PC-3 (cell line): ENCODE results near the gene AGAP3. TPM values are rescaled to one million over a fixed set of nuclear protein-coding genes. Genes with fewer than 3 reads are reported as not detected.

ENCODE experiments used
- ATAC-seq: fragments of 200-7000 bp; cut with Tn5 transposase; 2 replicates; pipeline ENCODE4 v1.9.1; 2020; ENCODE audit warnings: mild to moderate bottlenecking, moderate library complexity
- BruUV-seq: library from RNA; stranded (reverse); fragments of 400-500 nt; replicated peaks from 2 replicates; lab custom pipeline; 2021; lab: Mats Ljungman, UMichigan
- CTCF ChIA-PET: fragments of 300-600 bp; sonication (Branson Sonifier 250); formaldehyde crosslinking; loops from one replicate; lab custom pipeline; 2022; ENCODE audit warnings: antibody characterized with exemption; lab: Charles Lee
- POLR2A ChIA-PET: fragments of 300-600 bp; sonication (Branson Sonifier 250); formaldehyde crosslinking; loops from one replicate; lab custom pipeline; 2022; ENCODE audit warnings: antibody characterized with exemption; ENCODE audit not compliant: unreplicated experiment; lab: Charles Lee
- DNase-seq: peaks from one replicate; pipeline ENCODE4 v3.0.0-alpha.2; 2015
- H2AFZ ChIP-seq: fragments of 300-600 bp; sonication (generic); 2 replicates; pipeline ENCODE4 v1.6.0; 2016; ENCODE audit warnings: antibody characterized with exemption, low read length
- H3F3A ChIP-seq: fragments of 300-600 bp; sonication (generic); one replicate; pipeline ENCODE4 v1.6.0; 2017; ENCODE audit warnings: antibody characterized with exemption, low read length, control low read depth, mild to moderate bottlenecking; ENCODE audit not compliant: unreplicated experiment
- H3K27ac ChIP-seq: fragments of 300-600 bp; sonication (generic); 2 replicates; pipeline ENCODE4 v1.5.1; 2016; ENCODE audit warnings: mild to moderate bottlenecking, low read length
- H3K27me3 ChIP-seq: fragments of 300-600 bp; sonication (generic); 2 replicates; pipeline ENCODE4 v1.6.1; 2016; ENCODE audit warnings: low read length, mixed read lengths
- H3K36me3 ChIP-seq: fragments of 300-600 bp; sonication (generic); 2 replicates; pipeline ENCODE4 v1.6.1; 2016; ENCODE audit warnings: low read depth, mixed run types, low read length, mixed read lengths
- H3K4me1 ChIP-seq: fragments of 300-600 bp; sonication (generic); 2 replicates; pipeline ENCODE4 v1.5.1; 2016; ENCODE audit warnings: low read length; ENCODE audit not compliant: insufficient read depth
- H3K4me2 ChIP-seq: fragments of 300-600 bp; sonication (generic); 2 replicates; pipeline ENCODE4 v1.6.0; 2016; ENCODE audit warnings: low read length
- H3K4me3 ChIP-seq: fragments of 300-600 bp; sonication (generic); 2 replicates; pipeline ENCODE4 v1.5.1; 2016; ENCODE audit warnings: mild to moderate bottlenecking, low read length, mixed read lengths
- H3K79me2 ChIP-seq: fragments of 300-600 bp; sonication (generic); 2 replicates; pipeline ENCODE4 v1.6.1; 2017; ENCODE audit warnings: low read length, mixed read lengths
- H3K9ac ChIP-seq: fragments of 300-600 bp; sonication (generic); 2 replicates; pipeline ENCODE4 v1.6.0; 2016; ENCODE audit warnings: mild to moderate bottlenecking, low read length
- H3K9me2 ChIP-seq: fragments of 300-600 bp; sonication (generic); replicated peaks from 2 replicates; pipeline ENCODE4 v1.6.1; 2016; ENCODE audit warnings: mixed run types, low read length, mixed read lengths
- H3K9me3 ChIP-seq: fragments of 300-600 bp; sonication (generic); 2 replicates; pipeline ENCODE4 v1.6.1; 2016; ENCODE audit warnings: low read length, mixed read lengths
- H4K20me1 ChIP-seq: fragments of 300-600 bp; sonication (generic); 2 replicates; pipeline ENCODE4 v1.6.1; 2016; ENCODE audit warnings: low read length, mixed read lengths
- EZH2 ChIP-seq: fragments of 300-600 bp; sonication (generic); IDR thresholded peaks from one replicate; pipeline ENCODE4 v1.6.1; 2017; ENCODE audit warnings: antibody characterized with exemption, mild to moderate bottlenecking, low read length; ENCODE audit not compliant: unreplicated experiment
- EZH2phosphoT487 ChIP-seq: fragments of 300-600 bp; sonication (generic); IDR thresholded peaks from 2 replicates; pipeline ENCODE4 v1.6.1; 2018; ENCODE audit warnings: mild to moderate bottlenecking, antibody characterized with exemption, low read length, borderline replicate concordance
- intact Hi-C: fragments of 100-400 bp; cut with micrococcal nuclease; formaldehyde crosslinking; loops from 2 replicates; pipeline ENCODE4 v1.9.0; 2023
- total RNA-seq: library from RNA; depleted of rRNA; stranded (reverse); fragments of >200 nt; gene quantifications from 2 replicates; pipeline ENCODE4 v1.2.3, GENCODE V29; 2014
- TF ChIP-seq, protein P1 (sequence below): fragments of 300-600 bp; sonication (generic); conservative IDR thresholded peaks from 2 replicates; pipeline ENCODE4 v1.5.1; 2017; ENCODE audit warnings: antibody characterized with exemption, low read depth, mild to moderate bottlenecking, low read length

The AGAP3 gene
- total RNA-seq, 1 experiment from 2014 or later, result 53.5 TPM

DNA sequence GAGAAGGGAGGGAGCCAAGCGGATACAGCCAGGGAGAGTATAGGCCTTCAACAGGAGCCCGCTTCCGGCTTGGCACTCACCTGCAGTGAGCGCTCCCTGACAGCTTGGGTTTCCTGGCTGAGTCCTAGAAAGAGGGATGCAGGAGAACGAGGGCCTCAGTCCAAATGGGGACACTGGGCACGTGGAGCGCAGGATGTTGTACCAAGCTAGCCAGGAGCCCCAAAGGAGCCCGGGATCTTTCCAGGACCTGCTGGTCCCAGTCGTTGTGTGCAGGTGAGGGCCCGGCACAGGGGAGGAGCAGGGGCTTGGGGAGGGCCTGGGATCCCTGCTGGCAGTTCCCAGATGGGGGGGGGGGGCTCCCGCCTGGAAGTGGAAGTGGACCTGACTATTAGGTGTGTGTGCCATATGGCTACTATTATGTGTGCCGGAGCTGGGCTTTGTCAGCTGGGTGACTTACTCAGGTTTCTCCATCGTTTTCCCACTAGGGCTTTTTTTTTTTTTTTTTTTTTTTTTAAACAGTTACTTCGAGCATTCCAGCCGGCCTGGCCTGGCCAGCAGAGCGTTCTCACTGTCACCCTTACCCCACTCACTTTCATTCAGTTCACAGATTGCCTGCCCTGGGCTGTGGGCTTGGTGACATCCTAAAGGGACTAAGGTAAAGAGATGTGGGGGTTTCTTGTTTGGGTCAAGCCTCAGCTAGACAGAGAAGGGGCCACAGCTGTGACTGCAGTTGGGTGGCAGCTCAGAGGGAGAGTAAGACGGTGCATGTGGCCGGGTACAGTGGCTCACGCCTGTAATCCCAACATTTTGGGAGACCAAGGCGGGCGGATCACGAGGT, 3.8 kb downstream of the AGAP3 start:
- H3K27ac ChIP-seq, result 0 out of 2 replicates have a peak overlapping the region, but pooled peaks have one; percentile 42
- peak overlapping the region; percentile 100; the same call in 1 of the 2 replicates for H3K4me2 ChIP-seq
- H3K9me3 ChIP-seq, result no peaks in the 10 kb centered on the region
- H3K9me2 ChIP-seq, result no peaks in the 10 kb centered on the region
- H3K27me3 ChIP-seq, result no peaks in the 10 kb centered on the region
- ChIA-PET CTCF (no interaction called here), POLR2A (no interaction called here)
- no peak overlapping the region for H2AFZ ChIP-seq
- no peaks in the 10 kb centered on the region; the same call in 1 of the 2 replicates for H3K36me3 ChIP-seq
- no peaks in the 10 kb centered on the region for H3F3A ChIP-seq
- intact Hi-C loops, result loop anchor here (1.0 kb wide), 1 partner anchor 23 kb away; no protein-coding TSS in a partner anchor
- ATAC-seq (no peak), DNase-seq (no peak)
- H3K79me2 ChIP-seq, result peaks cover 84% of the 10 kb centered on the region
- peaks cover 29% of the 10 kb centered on the region for H4K20me1 ChIP-seq
- H3K4me3 ChIP-seq, result no peak overlapping the region
- BruUV-seq, result no TSS peak
- peaks cover 30% of the 10 kb centered on the region for H3K4me1 ChIP-seq
- no peak for TF ChIP-seq EZH2
- no peak for TF ChIP-seq EZH2phosphoT487
- TF ChIP-seq, protein P1, sequence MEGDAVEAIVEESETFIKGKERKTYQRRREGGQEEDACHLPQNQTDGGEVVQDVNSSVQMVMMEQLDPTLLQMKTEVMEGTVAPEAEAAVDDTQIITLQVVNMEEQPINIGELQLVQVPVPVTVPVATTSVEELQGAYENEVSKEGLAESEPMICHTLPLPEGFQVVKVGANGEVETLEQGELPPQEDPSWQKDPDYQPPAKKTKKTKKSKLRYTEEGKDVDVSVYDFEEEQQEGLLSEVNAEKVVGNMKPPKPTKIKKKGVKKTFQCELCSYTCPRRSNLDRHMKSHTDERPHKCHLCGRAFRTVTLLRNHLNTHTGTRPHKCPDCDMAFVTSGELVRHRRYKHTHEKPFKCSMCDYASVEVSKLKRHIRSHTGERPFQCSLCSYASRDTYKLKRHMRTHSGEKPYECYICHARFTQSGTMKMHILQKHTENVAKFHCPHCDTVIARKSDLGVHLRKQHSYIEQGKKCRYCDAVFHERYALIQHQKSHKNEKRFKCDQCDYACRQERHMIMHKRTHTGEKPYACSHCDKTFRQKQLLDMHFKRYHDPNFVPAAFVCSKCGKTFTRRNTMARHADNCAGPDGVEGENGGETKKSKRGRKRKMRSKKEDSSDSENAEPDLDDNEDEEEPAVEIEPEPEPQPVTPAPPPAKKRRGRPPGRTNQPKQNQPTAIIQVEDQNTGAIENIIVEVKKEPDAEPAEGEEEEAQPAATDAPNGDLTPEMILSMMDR, result no peak
- no peak overlapping the region for H3K9ac ChIP-seq

DNA sequence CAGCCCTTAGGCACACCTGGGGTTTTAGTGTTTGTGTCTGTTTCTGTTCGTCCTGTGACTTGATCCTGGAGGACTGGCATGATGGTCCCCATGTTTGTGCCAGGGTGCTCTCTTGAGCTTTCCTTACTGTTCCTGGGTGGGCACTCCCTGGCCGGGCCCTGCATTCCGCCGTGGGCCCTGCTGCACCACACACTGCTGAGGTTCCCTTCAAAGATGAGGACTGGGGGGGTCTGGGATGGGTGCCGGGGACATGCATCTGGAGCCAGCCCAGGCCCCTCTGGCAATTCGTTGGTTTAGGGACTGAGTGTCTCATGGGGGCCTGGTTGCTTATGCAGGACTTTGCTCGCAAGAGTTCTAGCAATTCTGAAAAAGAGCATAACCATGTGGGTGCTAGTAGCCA, 4.7 kb downstream of the AGAP3 start:
- no peak for ATAC-seq
- Histone ChIP-seq H3K27me3 (no peaks in the 10 kb centered on the region), H3K9ac (no peak overlapping the region), H3K9me2 (no peaks in the 10 kb centered on the region), H3K4me3 (no peak overlapping the region), H4K20me1 (peaks cover 34% of the 10 kb centered on the region), H3K9me3 (no peaks in the 10 kb centered on the region), H3K27ac (no peak overlapping the region), H3K36me3 (no peaks in the 10 kb centered on the region; the same call in 1 of the 2 replicates), H3K4me1 (peaks cover 23% of the 10 kb centered on the region), H2AFZ (no peak overlapping the region), H3F3A (no peaks in the 10 kb centered on the region), H3K4me2 (no peak overlapping the region), H3K79me2 (peaks cover 93% of the 10 kb centered on the region)
- no peak for TF ChIP-seq EZH2phosphoT487
- TF ChIP-seq EZH2, result no peak
- TF ChIP-seq, protein P1, result no peak
- POLR2A ChIA-PET, result no interaction called here
- BruUV-seq, result no TSS peak
- DNase-seq, result no peak
- intact Hi-C loops, result no loop called here
- CTCF ChIA-PET, result no interaction called here

DNA sequence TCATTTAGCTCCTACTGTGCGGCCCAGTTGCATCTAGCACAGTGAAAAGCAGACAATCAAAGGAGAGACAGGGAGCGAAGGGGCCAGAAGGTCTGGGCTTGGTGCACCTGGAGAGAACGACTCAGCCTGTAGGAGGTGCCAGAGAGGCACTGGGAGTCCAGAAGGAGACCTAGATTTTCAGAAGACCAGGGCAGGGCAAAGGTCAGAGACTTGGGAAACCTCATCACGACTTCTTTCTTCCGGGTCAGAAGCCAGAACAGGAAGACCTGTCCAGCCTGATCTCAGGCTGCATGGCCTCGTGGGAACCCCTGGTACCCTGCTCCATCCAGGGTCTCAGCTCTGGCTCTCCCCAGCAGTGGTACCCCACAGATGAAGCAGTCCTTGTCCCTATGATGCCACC, 5.2 kb downstream of the AGAP3 start:
- no peak for DNase-seq

More for the DNA sequence above, 5.2 kb downstream of the AGAP3 start:
- H3K27ac ChIP-seq, result no peak overlapping the region
- ATAC-seq, result no peak
- BruUV-seq, result no TSS peak
- peaks cover 23% of the 10 kb centered on the region for H3K4me1 ChIP-seq
- H3K4me3 ChIP-seq, result no peak overlapping the region
- H3K9me2 ChIP-seq, result no peaks in the 10 kb centered on the region
- no peaks in the 10 kb centered on the region for H3F3A ChIP-seq
- intact Hi-C loops, result no loop called here
- H3K9me3 ChIP-seq, result no peaks in the 10 kb centered on the region
- no peaks in the 10 kb centered on the region; the same call in 1 of the 2 replicates for H3K36me3 ChIP-seq
- ChIA-PET POLR2A (no interaction called here), CTCF (no interaction called here)
- no peak overlapping the region for H3K9ac ChIP-seq
- TF ChIP-seq, protein P1, result peak; percentile 64
- TF ChIP-seq EZH2, result no peak
- H2AFZ ChIP-seq, result no peak overlapping the region
- H3K4me2 ChIP-seq, result no peak overlapping the region
- H4K20me1 ChIP-seq, result peaks cover 35% of the 10 kb centered on the region
- H3K79me2 ChIP-seq, result peaks cover 96% of the 10 kb centered on the region
- no peaks in the 10 kb centered on the region for H3K27me3 ChIP-seq
